Left lung (tissue), 10 donors: Measurements from ENCODE around the gene RORC. TPM values are rescaled to one million over a fixed set of nuclear protein-coding genes. Genes with fewer than 3 reads are reported as not detected.
A peak's percentile ranks its signal among the peaks of the same experiment; 100 is the strongest.

Source experiments
- ATAC-seq: fragments of 200-7000 bp; cut with Tn5 transposase; one replicate; pipeline ENCODE4 v1.9.1; 2020; ENCODE audit warnings: moderate library complexity
- DNase-seq, 4 donors: peaks; one replicate each; pipeline ENCODE4 v3.0.0-alpha.2; 2013 to 2020
- H3K27ac ChIP-seq, 2 donors: fragments of 200-600 bp; sonication (generic) in 1 of 2; one replicate each; pipeline versions ENCODE4 v1.5.0 to v1.8.0; 2020 to 2021
- H3K27me3 ChIP-seq, 2 donors: fragments of 200-600 bp; sonication (generic) in 1 of 2; one replicate each; pipeline versions ENCODE4 v1.5.0 to v1.8.0; 2020 to 2021
- H3K36me3 ChIP-seq, 2 donors: fragments of 200-600 bp; sonication (generic) in 1 of 2; one replicate each; pipeline versions ENCODE4 v1.5.0 to v1.8.0; 2020 to 2021
- H3K4me1 ChIP-seq, 2 donors: fragments of 200-600 bp; one replicate each; pipeline ENCODE4 v1.8.0; 2021
- H3K4me3 ChIP-seq, 2 donors: fragments of 200-600 bp; sonication (generic) in 1 of 2; one replicate each; pipeline versions ENCODE4 v1.5.0 to v1.8.0; 2020 to 2021; ENCODE audit warnings: mild to moderate bottlenecking in 1 of 2
- H3K9me3 ChIP-seq, 2 donors: fragments of 200-600 bp; sonication (generic) in 1 of 2; one replicate each; pipeline versions ENCODE4 v1.5.0 to v1.8.0; 2020 to 2021
- intact Hi-C, 2 donors: fragments of 100-400 bp; cut with DNase I; formaldehyde crosslinking; loops; one replicate each; pipeline versions ENCODE4 v1.11.2 to v1.14.2; 2022
- polyA plus RNA-seq, 6 donors: library from polyadenylated mRNA; unstranded; fragments of 120-200 nt; gene quantifications; one replicate each; pipeline ENCODE4 v1.2.1, GENCODE V29; 2013; ENCODE audit not compliant: insufficient read length in 6 of 6
- total RNA-seq, 2 donors: library from RNA; stranded (reverse); fragmentation: NEBNext Ultra II Directional; extraction: Animal tissue kit (Norgen Biotek cat#: 25700); gene quantifications; one replicate each; pipeline ENCODE4 v1.2.1, GENCODE V29; 2021
- TF ChIP-seq, protein P1 (sequence below), 2 donors: fragments of 200-600 bp; sonication (generic) in 1 of 2; IDR thresholded peaks; one replicate each; pipeline versions ENCODE4 v1.5.0 to v1.8.0; 2021; ENCODE audit warnings: antibody characterized with exemption in 2 of 2
- donor health status: DM: no; HTN: yes; CAD: no.
- donor health status: DM: no; HTN: no; CAD: no.

RORC gene
- total and polyA plus RNA-seq, 8 donors, result 5.4 to 11.8 (median 10.3) TPM

DNA sequence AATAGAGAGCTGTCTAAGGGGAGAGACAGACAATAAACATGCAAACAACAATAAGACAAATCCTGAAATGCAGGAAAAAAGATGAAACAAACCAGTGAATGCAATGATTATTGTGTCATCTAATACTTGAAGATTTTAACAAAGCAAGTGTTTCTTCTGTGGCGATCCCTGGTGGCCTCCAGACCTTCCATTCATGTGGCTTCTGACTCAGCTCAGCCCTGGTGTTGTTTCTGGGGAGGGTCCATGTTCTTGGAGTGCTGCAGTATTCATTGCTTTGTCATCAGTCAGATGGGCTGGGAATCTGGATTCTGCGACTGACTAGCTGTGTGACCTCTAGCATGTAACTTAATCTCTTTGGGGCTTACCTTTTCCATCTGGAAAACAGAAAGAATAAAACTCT lies 9.5 kb upstream of the RORC start:
- Histone ChIP-seq H3K4me1 (peaks cover 13 to 34% of the 10 kb centered on the region in 2 donors), H3K4me3 (no peak overlapping the region), H3K27me3 (peaks cover 25 to 50% of the 10 kb centered on the region in 2 donors), H3K27ac (no peak overlapping the region), H3K9me3 (no peaks in the 10 kb centered on the region), H3K36me3 (no peaks in the 10 kb centered on the region)
- TF ChIP-seq, protein P1, sequence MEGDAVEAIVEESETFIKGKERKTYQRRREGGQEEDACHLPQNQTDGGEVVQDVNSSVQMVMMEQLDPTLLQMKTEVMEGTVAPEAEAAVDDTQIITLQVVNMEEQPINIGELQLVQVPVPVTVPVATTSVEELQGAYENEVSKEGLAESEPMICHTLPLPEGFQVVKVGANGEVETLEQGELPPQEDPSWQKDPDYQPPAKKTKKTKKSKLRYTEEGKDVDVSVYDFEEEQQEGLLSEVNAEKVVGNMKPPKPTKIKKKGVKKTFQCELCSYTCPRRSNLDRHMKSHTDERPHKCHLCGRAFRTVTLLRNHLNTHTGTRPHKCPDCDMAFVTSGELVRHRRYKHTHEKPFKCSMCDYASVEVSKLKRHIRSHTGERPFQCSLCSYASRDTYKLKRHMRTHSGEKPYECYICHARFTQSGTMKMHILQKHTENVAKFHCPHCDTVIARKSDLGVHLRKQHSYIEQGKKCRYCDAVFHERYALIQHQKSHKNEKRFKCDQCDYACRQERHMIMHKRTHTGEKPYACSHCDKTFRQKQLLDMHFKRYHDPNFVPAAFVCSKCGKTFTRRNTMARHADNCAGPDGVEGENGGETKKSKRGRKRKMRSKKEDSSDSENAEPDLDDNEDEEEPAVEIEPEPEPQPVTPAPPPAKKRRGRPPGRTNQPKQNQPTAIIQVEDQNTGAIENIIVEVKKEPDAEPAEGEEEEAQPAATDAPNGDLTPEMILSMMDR (IDR thresholded peaks at IDR 0.05), result no peak
- DNase-seq (no peak), ATAC-seq (no peak)
- intact Hi-C loops, result no loop called here

DNA sequence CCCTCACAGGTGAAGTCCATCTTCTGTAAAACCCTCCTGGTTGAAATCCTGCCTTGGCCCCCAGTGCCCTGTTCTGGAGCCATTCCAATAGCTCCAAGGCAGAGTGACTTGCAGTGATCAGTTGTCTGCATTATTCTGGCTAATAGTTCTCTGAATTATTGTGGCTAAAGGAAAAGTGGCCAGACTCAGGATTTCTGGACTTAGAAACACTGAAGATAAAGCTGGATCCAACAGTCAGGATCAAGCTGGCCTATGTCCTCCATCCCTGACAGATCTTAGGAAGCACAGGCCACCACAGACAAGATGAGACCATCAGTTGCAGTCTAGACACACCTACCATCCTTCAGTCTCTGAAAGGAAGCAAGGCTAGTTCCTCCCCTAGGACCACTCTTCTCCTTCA lies 8.8 kb upstream of the RORC start:
- H3K27me3 ChIP-seq, result peaks cover 25 to 50% of the 10 kb centered on the region in 2 donors
- peak overlapping the region in 1 of 2 donors; percentile 42 for H3K4me3 ChIP-seq
- ATAC-seq, result no peak

DNA sequence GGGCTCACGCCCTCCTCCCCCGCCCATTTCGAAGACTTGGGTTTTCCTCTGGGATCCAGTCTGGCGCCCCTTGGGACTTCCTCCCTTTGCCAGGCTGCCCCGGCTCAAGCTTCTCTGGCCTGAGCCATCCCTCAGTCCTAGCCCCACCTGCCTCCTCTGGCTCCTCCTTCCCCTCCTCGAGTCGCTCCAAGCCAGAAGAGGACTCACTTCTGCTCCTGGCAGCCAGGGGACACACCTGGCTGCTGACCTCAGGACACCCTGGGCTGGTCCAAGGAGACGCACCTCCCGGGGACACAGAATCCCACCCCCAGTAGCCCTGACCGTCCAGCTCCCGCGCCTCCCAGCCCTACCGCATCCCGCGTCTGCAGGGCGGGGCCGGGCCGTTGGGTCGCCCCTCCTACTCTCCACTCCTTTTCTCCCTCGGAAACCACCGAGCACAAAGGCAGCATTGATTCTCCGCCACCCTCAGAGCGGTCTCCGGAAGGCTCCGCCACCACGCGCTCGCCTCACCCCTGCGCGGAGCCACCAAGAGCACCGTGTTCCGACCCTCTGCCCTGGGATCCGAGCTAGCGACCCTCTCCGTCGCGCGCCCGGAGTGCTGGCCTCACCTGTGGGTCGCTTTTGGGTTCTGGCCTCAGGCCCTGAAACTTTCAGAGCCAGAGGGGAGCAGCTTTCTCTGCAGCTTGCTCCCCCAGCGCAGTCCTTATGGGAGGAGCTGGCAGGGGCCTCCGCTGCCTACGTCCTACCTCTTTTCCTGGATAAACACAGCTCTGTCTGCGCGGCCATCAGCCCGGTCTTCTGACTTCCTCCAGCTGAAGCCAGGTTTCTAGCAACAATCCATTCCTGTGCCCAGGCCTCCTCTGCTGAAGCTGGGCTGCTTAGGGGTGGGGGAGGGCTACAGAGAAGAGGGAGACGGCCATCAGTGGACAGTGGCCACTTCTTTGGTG lies 8.1 kb upstream of the RORC start, which contains the start of gene C2CD4D:
C2CD4D (minus strand) TSS at position 364 of the 947 bp plus-strand sequence. CDS start 831 bp downstream, outside the sequence.
- TF ChIP-seq, protein P1 (IDR thresholded peaks at IDR 0.05), result no peak
- H3K36me3 ChIP-seq, result no peaks in the 10 kb centered on the region
- H3K4me1 ChIP-seq, result peaks cover 13 to 38% of the 10 kb centered on the region in 2 donors
- peak within 1 kb of the TSS; percentile 32 to 42 for H3K4me3 ChIP-seq
- H3K9me3 ChIP-seq, result no peaks in the 10 kb centered on the region
- intact Hi-C loops, result no loop called here
- DNase-seq (peak in 3 of 4 donors; percentile 60 to 84 (median 74)), ATAC-seq (peak; percentile 63)
- H3K27ac ChIP-seq, result peak within 1 kb of the TSS; percentile 57 to 58
- peaks cover 25 to 50% of the 10 kb centered on the region in 2 donors for H3K27me3 ChIP-seq

More for the DNA sequence above, 8.8 kb upstream of the RORC start:
- Histone ChIP-seq H3K36me3 (no peaks in the 10 kb centered on the region), H3K9me3 (no peaks in the 10 kb centered on the region), H3K4me1 (peaks cover 13 to 34% of the 10 kb centered on the region in 2 donors), H3K27ac (peak overlapping the region; percentile 57 to 58)
- no peak for DNase-seq
- TF ChIP-seq, protein P1 (IDR thresholded peaks at IDR 0.05), result no peak
- intact Hi-C loops, result no loop called here

DNA sequence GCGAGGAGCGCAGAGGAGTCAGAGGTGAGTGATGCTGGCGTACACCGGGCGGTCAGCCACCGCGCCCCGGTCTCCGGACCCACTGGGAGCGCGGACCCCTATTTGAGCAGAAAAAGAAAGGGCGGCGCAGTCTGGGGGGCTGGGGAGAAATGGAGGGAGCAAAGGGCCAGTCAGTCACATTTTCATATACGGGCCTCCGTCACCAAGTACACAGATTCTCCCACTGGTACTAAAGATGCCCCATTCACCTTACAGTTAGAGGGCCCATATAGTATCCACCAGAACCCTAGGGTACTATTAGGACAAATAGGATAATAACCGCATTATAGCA lies 7.4 kb upstream of the RORC start:
- H3K4me3 ChIP-seq, result peak overlapping the region; percentile 32 to 42
- no peak for DNase-seq
- H3K27ac ChIP-seq, result no peak overlapping the region
- TF ChIP-seq, protein P1 (IDR thresholded peaks at IDR 0.05), result no peak
- no peak for ATAC-seq
- H3K27me3 ChIP-seq, result peaks cover 25 to 50% of the 10 kb centered on the region in 2 donors
- intact Hi-C loops, result no loop called here
- peaks cover 13 to 43% of the 10 kb centered on the region in 2 donors for H3K4me1 ChIP-seq
- H3K9me3 ChIP-seq, result no peaks in the 10 kb centered on the region
- no peaks in the 10 kb centered on the region for H3K36me3 ChIP-seq
